ENCODE results near the gene BRPF3. TPM values are rescaled to one million over a fixed set of nuclear protein-coding genes. Genes with fewer than 3 reads are reported as not detected.
A peak's percentile ranks its signal among the peaks of the same experiment; 100 is the strongest.

The BRPF3 gene
- total and polyA plus RNA-seq, 9 of the 15 experiments (the other 6 are each of a cell fraction or from before 2014, with no cell fraction given), result 2.2 to 19.3 (median 8.0) TPM

DNA sequence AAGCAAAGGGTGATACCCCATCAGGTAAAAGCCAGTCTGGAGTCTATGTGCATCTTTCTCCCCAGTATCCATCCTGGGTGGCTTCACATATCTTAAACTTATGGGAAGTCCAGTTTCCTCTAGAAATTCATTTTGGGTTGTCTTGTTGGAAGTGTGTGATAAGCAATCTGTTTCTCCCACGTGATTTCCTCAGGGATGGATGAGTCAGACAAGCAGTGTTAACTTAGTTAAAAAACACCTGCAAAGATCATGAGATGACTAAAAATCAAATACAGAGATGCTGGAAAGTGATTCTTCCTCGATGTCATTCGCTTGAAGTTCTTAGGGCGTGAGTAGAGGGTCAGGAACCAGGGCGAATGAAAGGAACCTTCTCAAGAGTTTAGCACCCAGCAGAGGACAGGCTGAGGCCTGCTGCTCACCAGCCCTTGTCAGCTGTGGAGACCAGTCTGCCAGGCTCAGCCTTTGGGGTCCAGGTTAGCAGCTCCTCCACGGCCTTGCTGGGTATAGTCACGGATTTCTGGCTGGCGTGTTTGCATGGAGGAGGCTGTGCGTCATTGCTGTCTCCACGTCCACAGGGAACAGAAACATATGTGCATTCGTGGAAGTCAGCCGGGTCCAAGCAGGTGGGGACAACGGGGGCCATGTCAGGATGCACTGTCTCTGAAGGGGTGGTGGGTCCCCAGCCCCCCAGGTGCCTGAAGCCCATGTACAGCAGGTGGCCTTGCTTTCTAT is 70.5 kb downstream of the BRPF3 start (continued):
- TF ChIP-seq NUFIP1 (IDR thresholded peaks at IDR 0.05; ENCODE audit: partially characterized antibody), result no peak
- TF ChIP-seq, protein P1, sequence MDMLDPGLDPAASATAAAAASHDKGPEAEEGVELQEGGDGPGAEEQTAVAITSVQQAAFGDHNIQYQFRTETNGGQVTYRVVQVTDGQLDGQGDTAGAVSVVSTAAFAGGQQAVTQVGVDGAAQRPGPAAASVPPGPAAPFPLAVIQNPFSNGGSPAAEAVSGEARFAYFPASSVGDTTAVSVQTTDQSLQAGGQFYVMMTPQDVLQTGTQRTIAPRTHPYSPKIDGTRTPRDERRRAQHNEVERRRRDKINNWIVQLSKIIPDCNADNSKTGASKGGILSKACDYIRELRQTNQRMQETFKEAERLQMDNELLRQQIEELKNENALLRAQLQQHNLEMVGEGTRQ (CRISPR knock-in tag; IDR thresholded peaks at IDR 0.05), result peak; percentile 21; the same call in 1 of the 2 replicates
- no peak for TF ChIP-seq KHSRP (IDR thresholded peaks at IDR 0.05)
- TF ChIP-seq, protein P2, sequence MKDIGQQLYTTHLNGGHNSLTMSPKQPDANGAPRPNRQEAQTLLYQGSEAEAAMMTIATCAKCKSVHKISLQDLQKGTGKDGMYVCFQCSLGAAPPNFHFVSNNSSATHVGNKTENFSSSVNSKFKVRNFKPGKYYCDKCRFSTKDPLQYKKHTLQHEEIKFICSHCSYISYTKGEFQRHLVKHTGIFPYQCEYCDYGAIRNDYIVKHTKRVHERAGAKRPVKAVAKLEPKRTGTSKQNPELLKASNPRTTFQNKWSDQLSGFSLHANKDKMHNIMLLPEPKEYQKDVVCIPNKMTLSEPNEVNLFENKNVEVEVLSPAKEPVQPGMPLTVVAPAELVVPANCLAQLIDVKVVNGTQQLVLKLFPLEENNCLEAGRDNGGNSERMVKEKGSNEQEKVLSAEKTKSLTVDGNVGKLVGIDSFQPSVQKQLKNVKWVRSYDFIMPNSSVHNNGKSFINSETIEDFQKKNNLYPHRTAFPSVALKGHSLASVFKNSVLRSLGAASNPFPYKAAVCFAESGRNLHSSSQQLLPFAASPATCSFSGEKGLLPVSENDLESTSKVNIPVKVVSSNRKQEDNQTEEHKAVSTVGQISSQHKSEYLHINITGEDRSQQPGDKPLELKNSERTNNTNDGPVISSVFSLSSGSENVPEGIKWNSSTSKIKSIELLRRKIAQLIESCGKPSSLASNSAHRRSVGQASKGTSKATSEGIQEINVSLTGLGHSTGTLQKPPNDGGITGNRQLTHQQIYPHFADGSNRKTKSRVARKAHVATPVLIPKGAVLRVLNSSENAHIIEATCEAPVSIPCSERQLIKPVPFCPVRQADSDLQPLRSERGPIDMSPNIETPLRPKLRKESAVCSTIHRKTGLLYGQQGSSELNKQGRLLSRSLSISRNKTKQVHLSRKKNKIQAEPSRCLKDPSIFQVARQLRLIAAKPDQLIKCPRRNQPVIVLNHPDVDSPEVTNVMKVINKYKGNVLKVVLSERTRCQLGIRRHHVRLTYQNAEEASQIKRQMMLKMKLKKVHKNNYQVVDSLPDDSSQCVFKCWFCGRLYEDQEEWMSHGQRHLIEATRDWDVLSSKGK (CRISPR knock-in tag; IDR thresholded peaks at IDR 0.05), result no peak
